GM12872 (cell line): ENCODE measurements around the gene RPL7L1.

Source experiments
- CTCF ChIP-seq: IDR thresholded peaks from 3 replicates; pipeline ENCODE4 v1.5.1; 2011; ENCODE audit warnings: low read depth, mild to moderate bottlenecking, low read length, moderate library complexity; ENCODE audit not compliant: insufficient read depth

Gene RPL7L1

GRCh38 chr6:42898891-42899361 lies 19.5 kb downstream of the RPL7L1 start:
- TF ChIP-seq CTCF, result peak; percentile 62

GRCh38 chr6:42899871-42900270 lies 20.5 kb downstream of the RPL7L1 start:
- TF ChIP-seq CTCF, result no peak

GRCh38 chr6:42901538-42901957 lies 22.1 kb downstream of the RPL7L1 start:
- TF ChIP-seq CTCF, result peak; percentile 82

- no peak for TF ChIP-seq CTCF
Measured at GRCh38 chr6:42904467-42904866, 25.1 kb downstream of the RPL7L1 start.

- TF ChIP-seq CTCF, result no peak
Measured at GRCh38 chr6:42907336-42907735, 27.9 kb downstream of the RPL7L1 start.

- no peak for TF ChIP-seq CTCF
Measured at GRCh38 chr6:42909835-42910234, 30.4 kb downstream of the RPL7L1 start.

GRCh38 chr6:42911171-42912021 lies 32.0 kb downstream of the RPL7L1 start:
- TF ChIP-seq CTCF, result no peak
